ENCODE measurements around the gene JSRP1. TPM values are rescaled to one million over a fixed set of nuclear protein-coding genes. Genes with fewer than 3 reads are reported as not detected.

Gene JSRP1
- total and polyA plus RNA-seq, 4 donors: 0.25 to 0.45 (median 0.39) TPM; not detected in 1

DNA sequence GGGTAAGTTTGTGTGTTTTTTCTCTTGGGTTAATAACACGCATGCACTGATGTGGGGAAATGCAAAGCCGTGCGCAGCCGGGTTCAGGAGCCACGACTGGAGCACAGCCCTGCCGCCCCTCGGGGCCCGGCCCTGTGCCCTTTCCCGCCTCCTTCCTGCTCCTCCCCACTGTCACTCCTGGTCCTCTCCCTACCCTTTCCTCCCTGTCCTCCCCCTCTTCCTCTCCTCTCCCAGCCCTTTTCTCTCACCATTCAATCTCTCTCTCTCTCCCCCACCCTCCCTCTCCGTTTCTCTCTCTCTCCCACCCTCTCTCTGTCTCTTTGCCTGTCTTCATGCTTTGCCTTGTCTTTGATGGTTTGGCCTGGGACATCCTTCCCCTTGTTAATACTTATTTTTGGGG, 47.2 kb downstream of the JSRP1 start:
- no peak overlapping the region for H3K27ac ChIP-seq (ENCODE audit: low read depth in 1 of 2, low read length in 2 of 2)
- no peaks in the 10 kb centered on the region for H3K27me3 ChIP-seq (ENCODE audit: control insufficient read depth in 4 of 4, insufficient read depth in 4 of 4, low read length in 3 of 4)
- H3K9me3 ChIP-seq (ENCODE audit: control insufficient read depth in 4 of 4, low read length in 3 of 4): no peaks in the 10 kb centered on the region
- no peak overlapping the region for H3K4me3 ChIP-seq (ENCODE audit: low read depth in 1 of 3, low read length in 3 of 3)
- H3K36me3 ChIP-seq (ENCODE audit: control insufficient read depth in 4 of 4, insufficient read depth in 3 of 4, low read depth in 1 of 4, low read length in 3 of 4): peaks cover 10 to 54% (median 17%) of the 10 kb centered on the region in 4 donors
- no peak overlapping the region for H3K9ac ChIP-seq (ENCODE audit: low read depth in 1 of 2, low read length in 2 of 2)
- no peak for DNase-seq (ENCODE audit: low spot score)
- H3K4me1 ChIP-seq (ENCODE audit: control insufficient read depth in 4 of 4, insufficient read depth in 4 of 4, low read length in 3 of 4): peaks cover 0 to 1% (median 0%) of the 10 kb centered on the region in 4 donors
- no peak for TF ChIP-seq FOXA2 (IDR thresholded peaks at IDR 0.05)
- no peak for TF ChIP-seq SP1 (IDR thresholded peaks at IDR 0.05)
- TF ChIP-seq JUND (IDR thresholded peaks at IDR 0.05): no peak
- no peak for TF ChIP-seq HNF4A (conservative IDR thresholded peaks at IDR 0.05)
- no peak for TF ChIP-seq HNF4G (IDR thresholded peaks at IDR 0.05)
- TF ChIP-seq, protein P1, sequence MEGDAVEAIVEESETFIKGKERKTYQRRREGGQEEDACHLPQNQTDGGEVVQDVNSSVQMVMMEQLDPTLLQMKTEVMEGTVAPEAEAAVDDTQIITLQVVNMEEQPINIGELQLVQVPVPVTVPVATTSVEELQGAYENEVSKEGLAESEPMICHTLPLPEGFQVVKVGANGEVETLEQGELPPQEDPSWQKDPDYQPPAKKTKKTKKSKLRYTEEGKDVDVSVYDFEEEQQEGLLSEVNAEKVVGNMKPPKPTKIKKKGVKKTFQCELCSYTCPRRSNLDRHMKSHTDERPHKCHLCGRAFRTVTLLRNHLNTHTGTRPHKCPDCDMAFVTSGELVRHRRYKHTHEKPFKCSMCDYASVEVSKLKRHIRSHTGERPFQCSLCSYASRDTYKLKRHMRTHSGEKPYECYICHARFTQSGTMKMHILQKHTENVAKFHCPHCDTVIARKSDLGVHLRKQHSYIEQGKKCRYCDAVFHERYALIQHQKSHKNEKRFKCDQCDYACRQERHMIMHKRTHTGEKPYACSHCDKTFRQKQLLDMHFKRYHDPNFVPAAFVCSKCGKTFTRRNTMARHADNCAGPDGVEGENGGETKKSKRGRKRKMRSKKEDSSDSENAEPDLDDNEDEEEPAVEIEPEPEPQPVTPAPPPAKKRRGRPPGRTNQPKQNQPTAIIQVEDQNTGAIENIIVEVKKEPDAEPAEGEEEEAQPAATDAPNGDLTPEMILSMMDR (IDR thresholded peaks at IDR 0.05; ENCODE audit: low read depth, low read length, missing input control): no peak
- no peak for TF ChIP-seq EGR1 (IDR thresholded peaks at IDR 0.05; ENCODE audit: low read depth in 2 of 2)
- TF ChIP-seq, protein P2, sequence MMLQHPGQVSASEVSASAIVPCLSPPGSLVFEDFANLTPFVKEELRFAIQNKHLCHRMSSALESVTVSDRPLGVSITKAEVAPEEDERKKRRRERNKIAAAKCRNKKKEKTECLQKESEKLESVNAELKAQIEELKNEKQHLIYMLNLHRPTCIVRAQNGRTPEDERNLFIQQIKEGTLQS (IDR thresholded peaks at IDR 0.05): no peak
- TF ChIP-seq GABPA (IDR thresholded peaks at IDR 0.05 in 1 of 2, conservative IDR thresholded peaks at IDR 0.05 in 1 of 2): no peak
- no peak for TF ChIP-seq RXRA (IDR thresholded peaks at IDR 0.05)
- no peak for TF ChIP-seq NR2F2 (IDR thresholded peaks at IDR 0.05)
- 81% methylated on average over 10 of the region's 10 CpGs for WGBS

DNA sequence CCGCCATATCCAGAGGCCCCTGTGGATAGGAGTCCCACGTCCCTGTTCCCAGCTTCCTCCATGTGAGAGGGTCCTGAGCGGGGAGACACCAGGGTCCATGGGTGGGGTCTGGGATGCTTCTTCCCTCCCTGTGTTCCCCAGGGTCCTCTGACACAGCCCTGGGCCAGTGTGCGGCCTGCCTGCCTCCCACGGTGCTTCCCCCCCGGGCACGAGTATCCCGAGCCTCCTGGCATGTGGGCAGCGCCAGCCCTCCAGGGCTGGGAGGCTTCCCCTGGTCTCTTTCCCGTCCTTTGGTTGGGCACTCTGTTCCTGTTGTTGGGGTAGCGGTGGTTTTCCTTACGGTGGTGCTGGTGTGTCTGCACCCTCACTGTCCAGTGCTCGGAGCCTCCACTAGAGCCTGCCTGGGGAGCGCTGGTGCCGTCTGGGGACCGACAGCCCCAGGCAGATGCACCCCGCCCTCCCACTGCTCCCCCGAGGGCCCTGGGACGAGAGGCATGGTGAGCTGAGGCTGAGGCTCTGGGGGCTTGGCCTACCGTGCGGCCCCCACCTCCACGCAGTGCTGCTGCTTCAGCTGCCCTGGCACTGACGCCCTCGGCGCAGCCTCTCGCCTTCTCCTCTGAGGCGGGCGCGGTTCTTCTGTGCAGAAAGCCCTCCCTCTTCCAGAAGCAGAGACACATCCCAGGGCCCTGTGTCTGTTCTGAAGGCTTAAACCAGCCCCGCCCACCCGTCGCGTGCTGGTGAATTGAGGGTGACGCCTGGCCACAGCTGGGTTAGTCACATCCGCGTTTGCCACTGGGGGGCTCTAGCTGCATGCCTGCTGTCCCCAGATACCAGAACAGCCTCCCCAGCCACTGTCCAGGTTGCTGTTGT, 48.0 kb downstream of the JSRP1 start:
- H3K9me3 ChIP-seq (ENCODE audit: control insufficient read depth in 4 of 4, low read length in 3 of 4): no peaks in the 10 kb centered on the region
- WGBS: 82% methylated on average over 36 of the region's 36 CpGs

More for the DNA sequence above, 48.0 kb downstream of the JSRP1 start:
- H3K27ac ChIP-seq (ENCODE audit: low read depth in 1 of 2, low read length in 2 of 2): no peak overlapping the region
- TF ChIP-seq, protein P1 (IDR thresholded peaks at IDR 0.05; ENCODE audit: low read depth, low read length, missing input control): peak; percentile 10
- no peak for TF ChIP-seq JUND (IDR thresholded peaks at IDR 0.05)
- TF ChIP-seq HNF4G (IDR thresholded peaks at IDR 0.05): no peak
- no peak for TF ChIP-seq FOXA2 (IDR thresholded peaks at IDR 0.05)
- TF ChIP-seq RAD21 (IDR thresholded peaks at IDR 0.05): peak in 1 of 2 donors; percentile 25
- TF ChIP-seq, protein P3, sequence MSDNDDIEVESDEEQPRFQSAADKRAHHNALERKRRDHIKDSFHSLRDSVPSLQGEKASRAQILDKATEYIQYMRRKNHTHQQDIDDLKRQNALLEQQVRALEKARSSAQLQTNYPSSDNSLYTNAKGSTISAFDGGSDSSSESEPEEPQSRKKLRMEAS (IDR thresholded peaks at IDR 0.05): no peak
- TF ChIP-seq, protein P4, sequence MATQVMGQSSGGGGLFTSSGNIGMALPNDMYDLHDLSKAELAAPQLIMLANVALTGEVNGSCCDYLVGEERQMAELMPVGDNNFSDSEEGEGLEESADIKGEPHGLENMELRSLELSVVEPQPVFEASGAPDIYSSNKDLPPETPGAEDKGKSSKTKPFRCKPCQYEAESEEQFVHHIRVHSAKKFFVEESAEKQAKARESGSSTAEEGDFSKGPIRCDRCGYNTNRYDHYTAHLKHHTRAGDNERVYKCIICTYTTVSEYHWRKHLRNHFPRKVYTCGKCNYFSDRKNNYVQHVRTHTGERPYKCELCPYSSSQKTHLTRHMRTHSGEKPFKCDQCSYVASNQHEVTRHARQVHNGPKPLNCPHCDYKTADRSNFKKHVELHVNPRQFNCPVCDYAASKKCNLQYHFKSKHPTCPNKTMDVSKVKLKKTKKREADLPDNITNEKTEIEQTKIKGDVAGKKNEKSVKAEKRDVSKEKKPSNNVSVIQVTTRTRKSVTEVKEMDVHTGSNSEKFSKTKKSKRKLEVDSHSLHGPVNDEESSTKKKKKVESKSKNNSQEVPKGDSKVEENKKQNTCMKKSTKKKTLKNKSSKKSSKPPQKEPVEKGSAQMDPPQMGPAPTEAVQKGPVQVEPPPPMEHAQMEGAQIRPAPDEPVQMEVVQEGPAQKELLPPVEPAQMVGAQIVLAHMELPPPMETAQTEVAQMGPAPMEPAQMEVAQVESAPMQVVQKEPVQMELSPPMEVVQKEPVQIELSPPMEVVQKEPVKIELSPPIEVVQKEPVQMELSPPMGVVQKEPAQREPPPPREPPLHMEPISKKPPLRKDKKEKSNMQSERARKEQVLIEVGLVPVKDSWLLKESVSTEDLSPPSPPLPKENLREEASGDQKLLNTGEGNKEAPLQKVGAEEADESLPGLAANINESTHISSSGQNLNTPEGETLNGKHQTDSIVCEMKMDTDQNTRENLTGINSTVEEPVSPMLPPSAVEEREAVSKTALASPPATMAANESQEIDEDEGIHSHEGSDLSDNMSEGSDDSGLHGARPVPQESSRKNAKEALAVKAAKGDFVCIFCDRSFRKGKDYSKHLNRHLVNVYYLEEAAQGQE (IDR thresholded peaks at IDR 0.05): no peak
- no peak for TF ChIP-seq GABPA (IDR thresholded peaks at IDR 0.05 in 1 of 2, conservative IDR thresholded peaks at IDR 0.05 in 1 of 2)
- TF ChIP-seq, protein P5, sequence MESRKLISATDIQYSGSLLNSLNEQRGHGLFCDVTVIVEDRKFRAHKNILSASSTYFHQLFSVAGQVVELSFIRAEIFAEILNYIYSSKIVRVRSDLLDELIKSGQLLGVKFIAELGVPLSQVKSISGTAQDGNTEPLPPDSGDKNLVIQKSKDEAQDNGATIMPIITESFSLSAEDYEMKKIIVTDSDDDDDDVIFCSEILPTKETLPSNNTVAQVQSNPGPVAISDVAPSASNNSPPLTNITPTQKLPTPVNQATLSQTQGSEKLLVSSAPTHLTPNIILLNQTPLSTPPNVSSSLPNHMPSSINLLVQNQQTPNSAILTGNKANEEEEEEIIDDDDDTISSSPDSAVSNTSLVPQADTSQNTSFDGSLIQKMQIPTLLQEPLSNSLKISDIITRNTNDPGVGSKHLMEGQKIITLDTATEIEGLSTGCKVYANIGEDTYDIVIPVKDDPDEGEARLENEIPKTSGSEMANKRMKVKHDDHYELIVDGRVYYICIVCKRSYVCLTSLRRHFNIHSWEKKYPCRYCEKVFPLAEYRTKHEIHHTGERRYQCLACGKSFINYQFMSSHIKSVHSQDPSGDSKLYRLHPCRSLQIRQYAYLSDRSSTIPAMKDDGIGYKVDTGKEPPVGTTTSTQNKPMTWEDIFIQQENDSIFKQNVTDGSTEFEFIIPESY (IDR thresholded peaks at IDR 0.05): no peak
- peaks cover 0 to 1% (median 0%) of the 10 kb centered on the region in 4 donors for H3K4me1 ChIP-seq (ENCODE audit: control insufficient read depth in 4 of 4, insufficient read depth in 4 of 4, low read length in 3 of 4)
- no peaks in the 10 kb centered on the region for H3K27me3 ChIP-seq (ENCODE audit: control insufficient read depth in 4 of 4, insufficient read depth in 4 of 4, low read length in 3 of 4)
- peak; percentile 63 for DNase-seq (ENCODE audit: low spot score)
- H3K4me3 ChIP-seq (ENCODE audit: low read depth in 1 of 3, low read length in 3 of 3): no peak overlapping the region
- H3K36me3 ChIP-seq (ENCODE audit: control insufficient read depth in 4 of 4, insufficient read depth in 3 of 4, low read depth in 1 of 4, low read length in 3 of 4): peaks cover 10 to 54% (median 16%) of the 10 kb centered on the region in 4 donors
- no peak overlapping the region for H3K9ac ChIP-seq (ENCODE audit: low read depth in 1 of 2, low read length in 2 of 2)
